Liver (tissue), 9 donors: ENCODE results near the gene DNASE2B. TPM values are rescaled to one million over a fixed set of nuclear protein-coding genes. Genes with fewer than 3 reads are reported as not detected.

Source experiments
- DNase-seq: peaks from one replicate; pipeline ENCODE4 v3.0.0-alpha.2; 2017; ENCODE audit warnings: low spot score
- H3K27ac ChIP-seq, 2 donors: one replicate each; pipeline ENCODE4 v1.7.0; 2013; ENCODE audit warnings: inconsistent platforms in 2 of 2, low read length in 2 of 2, control low read depth in 1 of 2, low read depth in 1 of 2, mild to moderate bottlenecking in 1 of 2
- H3K27me3 ChIP-seq, 4 donors: one replicate each; pipeline versions ENCODE4 v1.6.1 to v1.7.0; 2013; ENCODE audit warnings: low read length in 3 of 4, inconsistent platforms in 1 of 4, mild to moderate bottlenecking in 1 of 4, moderate library complexity in 1 of 4; ENCODE audit not compliant: control insufficient read depth in 4 of 4, insufficient read depth in 4 of 4
- H3K36me3 ChIP-seq, 4 donors: one replicate each; pipeline versions ENCODE4 v1.6.1 to v1.7.0; 2013; ENCODE audit warnings: low read length in 3 of 4, mild to moderate bottlenecking in 3 of 4, low read depth in 1 of 4, moderate library complexity in 1 of 4; ENCODE audit not compliant: control insufficient read depth in 4 of 4, insufficient read depth in 3 of 4
- H3K4me1 ChIP-seq, 4 donors: one replicate each; pipeline versions ENCODE4 v1.6.1 to v1.7.0; 2013; ENCODE audit warnings: low read length in 3 of 4, mild to moderate bottlenecking in 3 of 4, moderate library complexity in 1 of 4; ENCODE audit not compliant: control insufficient read depth in 4 of 4, insufficient read depth in 4 of 4
- H3K4me3 ChIP-seq, 3 donors: one replicate each; pipeline versions ENCODE4 v1.6.1 to v1.7.0; 2013; ENCODE audit warnings: low read length in 3 of 3, control low read depth in 1 of 3, low read depth in 1 of 3, mild to moderate bottlenecking in 1 of 3
- H3K9ac ChIP-seq, 2 donors: one replicate each; pipeline ENCODE4 v1.7.0; 2013; ENCODE audit warnings: low read length in 2 of 2, mild to moderate bottlenecking in 2 of 2, moderate library complexity in 2 of 2, control low read depth in 1 of 2, low read depth in 1 of 2
- H3K9me3 ChIP-seq, 4 donors: one replicate each; pipeline versions ENCODE4 v1.6.1 to v1.7.0; 2013; ENCODE audit warnings: low read length in 3 of 4; ENCODE audit not compliant: control insufficient read depth in 4 of 4
- ATF3 ChIP-seq: IDR thresholded peaks from 2 replicates; pipeline ENCODE4 v1.6.1; 2016; ENCODE audit warnings: antibody characterized with exemption
- EGR1 ChIP-seq, 2 donors: IDR thresholded peaks; 2 replicates each; pipeline ENCODE4 v1.6.1; 2016 to 2018; ENCODE audit warnings: antibody characterized with exemption in 2 of 2, low read depth in 2 of 2
- FOXA1 ChIP-seq: IDR thresholded peaks from 2 replicates; pipeline ENCODE4 v1.6.1; 2016; ENCODE audit warnings: antibody characterized with exemption
- FOXA2 ChIP-seq: IDR thresholded peaks from 2 replicates; pipeline ENCODE4 v1.6.1; 2016; ENCODE audit warnings: antibody characterized with exemption
- GABPA ChIP-seq, 2 donors: IDR thresholded peaks in 1 of 2; conservative IDR thresholded peaks in 1 of 2; 2 replicates each; pipeline ENCODE4 v1.6.1; 2016; ENCODE audit warnings: antibody characterized with exemption in 2 of 2, mild to moderate bottlenecking in 1 of 2, moderate library complexity in 1 of 2
- HNF4A ChIP-seq, 2 donors: conservative IDR thresholded peaks; 2 replicates each; pipeline ENCODE4 v1.6.1; 2016; ENCODE audit warnings: antibody characterized with exemption in 2 of 2, mild to moderate bottlenecking in 2 of 2
- HNF4G ChIP-seq: IDR thresholded peaks from 2 replicates; pipeline ENCODE4 v1.6.1; 2016; ENCODE audit warnings: antibody characterized with exemption
- JUND ChIP-seq, 2 donors: IDR thresholded peaks; 2 replicates each; pipeline ENCODE4 v1.6.1; 2016; ENCODE audit warnings: antibody characterized with exemption in 2 of 2
- MAX ChIP-seq: IDR thresholded peaks from 2 replicates; pipeline ENCODE4 v1.6.1; 2016; ENCODE audit warnings: antibody characterized with exemption
- NR2F2 ChIP-seq: IDR thresholded peaks from 2 replicates; pipeline ENCODE4 v1.6.1; 2016; ENCODE audit warnings: antibody characterized with exemption
- RAD21 ChIP-seq, 2 donors: IDR thresholded peaks; 2 replicates each; pipeline ENCODE4 v1.6.1; 2016; ENCODE audit warnings: antibody characterized with exemption in 2 of 2, mild to moderate bottlenecking in 2 of 2
- REST ChIP-seq: IDR thresholded peaks from 2 replicates; pipeline ENCODE4 v1.6.1; 2016; ENCODE audit warnings: antibody characterized with exemption, mild to moderate bottlenecking
- RXRA ChIP-seq, 2 donors: IDR thresholded peaks; 2 replicates each; pipeline ENCODE4 v1.6.1; 2017 to 2018; ENCODE audit warnings: antibody characterized with exemption in 2 of 2, mild to moderate bottlenecking in 1 of 2
- SP1 ChIP-seq: IDR thresholded peaks from 2 replicates; pipeline ENCODE4 v1.6.1; 2018; ENCODE audit warnings: antibody characterized with exemption, mild to moderate bottlenecking
- TAF1 ChIP-seq: conservative IDR thresholded peaks from 2 replicates; pipeline ENCODE4 v1.6.1; 2016; ENCODE audit warnings: antibody characterized with exemption, mild to moderate bottlenecking
- YY1 ChIP-seq: IDR thresholded peaks from 2 replicates; pipeline ENCODE4 v1.6.1; 2016; ENCODE audit warnings: antibody characterized with exemption, mild to moderate bottlenecking
- polyA plus RNA-seq, 2 donors: library from polyadenylated mRNA; stranded (reverse) in 1 of 2; unstranded in 1 of 2; fragments of 200-250 nt in 1 of 2; fragments of >200 nt in 1 of 2; fragmentation: Nextera tagmentation in 1 of 2; extraction: Ambion mirVana in 1 of 2; gene quantifications; one replicate each; pipeline versions ENCODE4 v1.2.1 to v1.2.3, GENCODE V29; 2013 to 2015
- total RNA-seq, 2 donors: library from RNA; depleted of rRNA; stranded (reverse); fragments of >200 nt; gene quantifications; one replicate each; pipeline ENCODE4 v1.2.3, GENCODE V29; 2014
- TF ChIP-seq, protein P1 (sequence below): IDR thresholded peaks from 2 replicates; pipeline ENCODE4 v1.6.1; 2016; ENCODE audit warnings: antibody characterized with exemption
- TF ChIP-seq, protein P2 (sequence below): fragments of 150-350 bp; IDR thresholded peaks from 2 replicates; pipeline ENCODE4 v1.5.1; 2017; ENCODE audit warnings: improper control_type of control experiment, low read depth, low read length; ENCODE audit not compliant: missing input control
- donor health status: healthy.
- donor health status: healthy.
- donor health status: healthy.
- donor health status: healthy.
- donor health status: healthy.

The DNASE2B gene
- total and polyA plus RNA-seq, 4 donors, result not detected

DNA sequence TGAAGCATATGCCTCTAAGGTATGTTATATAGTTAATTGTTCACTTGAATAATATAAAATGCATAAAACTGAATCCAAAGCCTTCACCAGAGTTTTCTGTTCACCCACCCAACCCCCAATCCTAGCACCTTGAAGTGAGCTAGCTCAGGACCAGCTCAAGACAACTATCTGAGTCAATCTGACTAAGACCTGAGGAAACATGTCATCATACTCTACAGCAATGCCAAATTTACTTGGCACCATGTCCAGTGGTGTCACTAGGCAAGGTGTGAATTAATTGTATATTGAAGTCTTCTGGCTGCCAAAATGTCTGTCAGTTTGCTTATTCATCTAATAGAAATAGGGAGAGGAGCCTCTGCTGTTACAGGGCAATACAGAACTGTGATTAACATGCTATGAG is 3.8 kb downstream of the DNASE2B start:
- Histone ChIP-seq H3K4me3 (no peak overlapping the region), H3K36me3 (no peaks in the 10 kb centered on the region), H3K27me3 (no peaks in the 10 kb centered on the region), H3K4me1 (peaks cover 0 to 2% (median under 1%) of the 10 kb centered on the region in 4 donors), H3K9ac (no peak overlapping the region), H3K9me3 (no peaks in the 10 kb centered on the region), H3K27ac (no peak overlapping the region)
- no peak for DNase-seq
- no peak for TF ChIP-seq REST
- no peak for TF ChIP-seq NR2F2
- no peak for TF ChIP-seq HNF4A (conservative IDR thresholded peaks at IDR 0.05)

GRCh38 chr1:84402501-84402900 is 4.2 kb downstream of the DNASE2B start:
- TF ChIP-seq RAD21 (IDR thresholded peaks at IDR 0.05), result no peak
- TF ChIP-seq, protein P1, sequence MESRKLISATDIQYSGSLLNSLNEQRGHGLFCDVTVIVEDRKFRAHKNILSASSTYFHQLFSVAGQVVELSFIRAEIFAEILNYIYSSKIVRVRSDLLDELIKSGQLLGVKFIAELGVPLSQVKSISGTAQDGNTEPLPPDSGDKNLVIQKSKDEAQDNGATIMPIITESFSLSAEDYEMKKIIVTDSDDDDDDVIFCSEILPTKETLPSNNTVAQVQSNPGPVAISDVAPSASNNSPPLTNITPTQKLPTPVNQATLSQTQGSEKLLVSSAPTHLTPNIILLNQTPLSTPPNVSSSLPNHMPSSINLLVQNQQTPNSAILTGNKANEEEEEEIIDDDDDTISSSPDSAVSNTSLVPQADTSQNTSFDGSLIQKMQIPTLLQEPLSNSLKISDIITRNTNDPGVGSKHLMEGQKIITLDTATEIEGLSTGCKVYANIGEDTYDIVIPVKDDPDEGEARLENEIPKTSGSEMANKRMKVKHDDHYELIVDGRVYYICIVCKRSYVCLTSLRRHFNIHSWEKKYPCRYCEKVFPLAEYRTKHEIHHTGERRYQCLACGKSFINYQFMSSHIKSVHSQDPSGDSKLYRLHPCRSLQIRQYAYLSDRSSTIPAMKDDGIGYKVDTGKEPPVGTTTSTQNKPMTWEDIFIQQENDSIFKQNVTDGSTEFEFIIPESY, result no peak
- TF ChIP-seq, protein P2, sequence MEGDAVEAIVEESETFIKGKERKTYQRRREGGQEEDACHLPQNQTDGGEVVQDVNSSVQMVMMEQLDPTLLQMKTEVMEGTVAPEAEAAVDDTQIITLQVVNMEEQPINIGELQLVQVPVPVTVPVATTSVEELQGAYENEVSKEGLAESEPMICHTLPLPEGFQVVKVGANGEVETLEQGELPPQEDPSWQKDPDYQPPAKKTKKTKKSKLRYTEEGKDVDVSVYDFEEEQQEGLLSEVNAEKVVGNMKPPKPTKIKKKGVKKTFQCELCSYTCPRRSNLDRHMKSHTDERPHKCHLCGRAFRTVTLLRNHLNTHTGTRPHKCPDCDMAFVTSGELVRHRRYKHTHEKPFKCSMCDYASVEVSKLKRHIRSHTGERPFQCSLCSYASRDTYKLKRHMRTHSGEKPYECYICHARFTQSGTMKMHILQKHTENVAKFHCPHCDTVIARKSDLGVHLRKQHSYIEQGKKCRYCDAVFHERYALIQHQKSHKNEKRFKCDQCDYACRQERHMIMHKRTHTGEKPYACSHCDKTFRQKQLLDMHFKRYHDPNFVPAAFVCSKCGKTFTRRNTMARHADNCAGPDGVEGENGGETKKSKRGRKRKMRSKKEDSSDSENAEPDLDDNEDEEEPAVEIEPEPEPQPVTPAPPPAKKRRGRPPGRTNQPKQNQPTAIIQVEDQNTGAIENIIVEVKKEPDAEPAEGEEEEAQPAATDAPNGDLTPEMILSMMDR, result no peak
- no peak for TF ChIP-seq FOXA2
- TF ChIP-seq HNF4A (conservative IDR thresholded peaks at IDR 0.05), result no peak
- TF ChIP-seq JUND (IDR thresholded peaks at IDR 0.05), result no peak
- TF ChIP-seq SP1, result no peak
- TF ChIP-seq RXRA (IDR thresholded peaks at IDR 0.05), result no peak
- no peak for TF ChIP-seq YY1
- TF ChIP-seq GABPA (IDR thresholded peaks at IDR 0.05 in 1 of 2, conservative IDR thresholded peaks at IDR 0.05 in 1 of 2), result no peak
- no peak for TF ChIP-seq MAX
- TF ChIP-seq FOXA1, result no peak
- TF ChIP-seq NR2F2, result no peak
- TF ChIP-seq HNF4G, result no peak
- no peak for TF ChIP-seq REST
- no peak for TF ChIP-seq ATF3
- no peak for TF ChIP-seq EGR1 (IDR thresholded peaks at IDR 0.05; ENCODE audit: low read depth in 2 of 2)
- TF ChIP-seq TAF1, result no peak
- no peak overlapping the region for H3K9ac ChIP-seq
- no peak overlapping the region for H3K27ac ChIP-seq
- no peaks in the 10 kb centered on the region for H3K27me3 ChIP-seq
- no peak for DNase-seq
- no peak overlapping the region for H3K4me3 ChIP-seq
- no peaks in the 10 kb centered on the region for H3K36me3 ChIP-seq
- peaks cover 0 to 4% (median 1%) of the 10 kb centered on the region in 4 donors for H3K4me1 ChIP-seq
- H3K9me3 ChIP-seq, result no peaks in the 10 kb centered on the region
